ENCODE data around the gene EEIG1.

GRCh38 chr9:127968042-127968441 is 12.7 kb downstream of the EEIG1 start:
- no peak for TF ChIP-seq CTCF (IDR thresholded peaks at IDR 0.05; ENCODE audit: insufficient read depth, low read length, poor library complexity, severe bottlenecking)
- TF ChIP-seq EZH2phosphoT487 (conservative IDR thresholded peaks at IDR 0.05; ENCODE audit: low read length): no peak

Measured in SU-DHL-6 (cell line).